ENCODE results near the gene OPCML.

The OPCML gene

DNA sequence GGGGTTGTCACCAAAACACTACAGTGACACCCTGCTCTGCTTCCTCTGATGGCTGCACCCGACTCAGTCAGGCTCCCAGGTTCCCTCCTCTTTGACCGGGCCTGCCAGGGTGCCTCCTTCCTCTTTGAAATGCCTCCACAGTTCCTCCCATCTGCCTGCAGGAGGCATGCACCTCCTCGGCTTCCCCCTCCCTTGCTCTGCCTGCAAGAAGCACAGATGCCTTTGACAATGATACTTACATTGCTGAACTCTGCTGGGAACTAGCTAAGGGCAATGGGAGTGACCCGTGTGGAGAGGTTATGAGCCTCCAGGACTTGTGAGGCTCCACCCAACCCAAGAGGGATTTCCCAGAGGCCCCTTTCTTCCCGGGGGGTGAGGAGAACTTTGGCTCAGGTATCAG is 674.1 kb downstream of the OPCML start:
- ChIA-PET POLR2A (no interaction called here), CTCF (no interaction called here)
- DNase-seq (ENCODE audit: extremely low spot score) = no peak
- TF ChIP-seq CTCF (IDR thresholded peaks at IDR 0.05; ENCODE audit: control extremely low read depth, extremely low read depth, low read depth, missing control alignments) = no peak

- ChIA-PET CTCF (no interaction called here), POLR2A (no interaction called here)
- no peak for TF ChIP-seq CTCF (IDR thresholded peaks at IDR 0.05; ENCODE audit: control extremely low read depth, extremely low read depth, low read depth, missing control alignments)
- DNase-seq (ENCODE audit: extremely low spot score) = no peak
Observed at GRCh38 chr11:132856032-132856431, 676.3 kb downstream of the OPCML start.

GRCh38 chr11:132855516-132855915 is 676.8 kb downstream of the OPCML start:
- no peak for TF ChIP-seq CTCF (IDR thresholded peaks at IDR 0.05; ENCODE audit: control extremely low read depth, extremely low read depth, low read depth, missing control alignments)
- ChIA-PET CTCF (interaction anchor here (1.6 kb wide), 1 partner anchor 86 kb away, joined by 7 read pairs; no protein-coding TSS in a partner anchor), POLR2A (no interaction called here)
- no peak for DNase-seq (ENCODE audit: extremely low spot score)

DNA sequence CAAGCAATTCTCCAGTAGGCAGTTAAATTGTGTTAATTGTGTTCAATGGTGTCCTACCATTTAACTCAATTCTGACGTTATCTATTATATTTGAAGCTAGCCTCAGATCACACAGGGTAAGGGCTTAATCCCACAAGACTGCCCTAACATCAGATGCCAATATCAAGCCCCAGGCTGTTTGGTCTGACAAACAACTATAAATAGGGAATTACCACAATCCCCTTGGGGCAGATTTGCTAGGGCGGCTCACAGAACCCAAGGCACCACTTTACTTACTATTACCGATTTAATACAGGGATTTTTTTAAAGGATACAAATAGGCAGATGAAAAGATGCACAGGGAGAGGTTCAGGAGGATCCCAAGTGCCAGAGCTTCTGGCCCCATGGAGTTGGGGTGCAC is 678.4 kb downstream of the OPCML start:
- ChIA-PET POLR2A (no interaction called here), CTCF (interaction anchor here (1.6 kb wide), 1 partner anchor 88 kb away, joined by 7 read pairs; no protein-coding TSS in a partner anchor)
- DNase-seq (ENCODE audit: extremely low spot score) = no peak
- TF ChIP-seq CTCF (IDR thresholded peaks at IDR 0.05; ENCODE audit: control extremely low read depth, extremely low read depth, low read depth, missing control alignments) = no peak

DNA sequence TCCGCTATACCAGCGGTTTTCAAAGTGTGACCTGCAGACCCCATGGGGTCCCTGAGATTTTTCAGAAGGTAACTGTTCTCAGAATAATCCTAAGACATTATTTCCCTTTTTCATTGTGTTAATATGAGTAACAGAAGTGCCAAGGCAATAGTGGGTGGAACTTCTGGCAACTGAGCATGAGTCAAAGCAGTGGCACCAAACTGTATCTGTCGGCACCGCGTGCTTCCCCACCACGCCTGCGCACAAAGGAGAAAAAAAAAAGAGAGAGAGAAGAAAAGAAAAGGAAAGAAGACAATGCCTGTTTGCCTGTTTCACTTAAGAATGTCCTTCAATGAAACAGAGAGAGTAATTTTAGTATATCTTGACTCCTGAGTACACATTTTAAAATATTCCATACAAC is 679.9 kb downstream of the OPCML start:
- ChIA-PET POLR2A (no interaction called here), CTCF (no interaction called here)
- TF ChIP-seq CTCF (IDR thresholded peaks at IDR 0.05; ENCODE audit: control extremely low read depth, extremely low read depth, low read depth, missing control alignments) = no peak
- DNase-seq (ENCODE audit: extremely low spot score) = no peak

- TF ChIP-seq CTCF (IDR thresholded peaks at IDR 0.05; ENCODE audit: control extremely low read depth, extremely low read depth, low read depth, missing control alignments) = no peak
- CTCF ChIA-PET = interaction anchor here (1.2 kb wide), 1 partner anchor 21 kb away, joined by 3 read pairs; no protein-coding TSS in a partner anchor
- no peak for DNase-seq (ENCODE audit: extremely low spot score)
- POLR2A ChIA-PET = no interaction called here
Observed at GRCh38 chr11:132851247-132851646, 681.1 kb downstream of the OPCML start.

DNA sequence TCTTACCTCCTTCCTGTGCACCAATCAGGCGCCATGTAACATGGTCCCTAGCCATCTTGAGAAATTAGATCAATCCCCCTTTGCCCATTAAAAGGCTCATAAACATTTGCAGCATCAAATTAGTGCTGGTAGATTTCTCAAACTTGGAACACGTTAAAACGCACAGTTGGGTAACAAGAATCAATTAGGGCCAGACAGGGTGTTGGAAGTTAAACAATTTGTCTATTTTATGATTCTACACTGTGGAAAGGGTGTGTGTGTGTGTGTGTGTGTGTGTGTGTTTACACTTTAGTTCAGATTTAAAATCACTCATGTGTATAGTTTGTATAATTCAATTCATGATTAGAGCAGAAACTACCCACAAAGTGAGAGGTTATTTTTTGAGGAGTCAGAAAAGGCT is 682.0 kb downstream of the OPCML start:
- POLR2A ChIA-PET = no interaction called here
- TF ChIP-seq CTCF (IDR thresholded peaks at IDR 0.05; ENCODE audit: control extremely low read depth, extremely low read depth, low read depth, missing control alignments) = no peak
- DNase-seq (ENCODE audit: extremely low spot score) = no peak
- CTCF ChIA-PET = interaction anchor here (1.3 kb wide), 1 partner anchor 91 kb away, joined by 3 read pairs; no protein-coding TSS in a partner anchor
